Limb (tissue), 2 donors: Measurements from ENCODE around the gene EMX1.
A peak's percentile ranks its signal among the peaks of the same experiment; 100 is the strongest.

Experiments
- DNase-seq, 2 donors: peaks; one replicate each; pipeline ENCODE4 v3.0.0-alpha.2; 2016; ENCODE audit errors: extremely low spot score in 2 of 2

EMX1 gene

GRCh38 chr2:72958542-72959385 lies 41.4 kb downstream of the EMX1 start:
- no peak for DNase-seq

DNA sequence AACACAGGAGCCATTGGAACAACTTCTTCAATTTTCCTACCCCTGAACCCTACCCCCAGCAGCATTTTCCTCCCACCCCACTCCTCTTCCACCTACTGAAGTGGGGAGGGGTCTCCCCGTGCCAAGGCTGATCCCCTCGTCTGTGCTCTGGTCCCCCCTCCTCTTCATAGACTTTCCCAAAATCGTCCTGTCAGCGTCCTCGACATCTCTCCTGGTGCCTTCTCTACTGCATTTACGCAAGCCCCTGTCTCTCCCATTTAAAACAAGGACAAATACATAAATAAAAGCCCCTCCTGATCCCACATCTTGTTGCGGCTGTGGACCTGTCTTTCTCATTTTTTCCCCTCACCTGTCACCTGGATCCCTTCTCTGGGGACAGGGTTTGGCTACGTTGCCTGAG lies 42.2 kb downstream of the EMX1 start:
- DNase-seq, result no peak

DNA sequence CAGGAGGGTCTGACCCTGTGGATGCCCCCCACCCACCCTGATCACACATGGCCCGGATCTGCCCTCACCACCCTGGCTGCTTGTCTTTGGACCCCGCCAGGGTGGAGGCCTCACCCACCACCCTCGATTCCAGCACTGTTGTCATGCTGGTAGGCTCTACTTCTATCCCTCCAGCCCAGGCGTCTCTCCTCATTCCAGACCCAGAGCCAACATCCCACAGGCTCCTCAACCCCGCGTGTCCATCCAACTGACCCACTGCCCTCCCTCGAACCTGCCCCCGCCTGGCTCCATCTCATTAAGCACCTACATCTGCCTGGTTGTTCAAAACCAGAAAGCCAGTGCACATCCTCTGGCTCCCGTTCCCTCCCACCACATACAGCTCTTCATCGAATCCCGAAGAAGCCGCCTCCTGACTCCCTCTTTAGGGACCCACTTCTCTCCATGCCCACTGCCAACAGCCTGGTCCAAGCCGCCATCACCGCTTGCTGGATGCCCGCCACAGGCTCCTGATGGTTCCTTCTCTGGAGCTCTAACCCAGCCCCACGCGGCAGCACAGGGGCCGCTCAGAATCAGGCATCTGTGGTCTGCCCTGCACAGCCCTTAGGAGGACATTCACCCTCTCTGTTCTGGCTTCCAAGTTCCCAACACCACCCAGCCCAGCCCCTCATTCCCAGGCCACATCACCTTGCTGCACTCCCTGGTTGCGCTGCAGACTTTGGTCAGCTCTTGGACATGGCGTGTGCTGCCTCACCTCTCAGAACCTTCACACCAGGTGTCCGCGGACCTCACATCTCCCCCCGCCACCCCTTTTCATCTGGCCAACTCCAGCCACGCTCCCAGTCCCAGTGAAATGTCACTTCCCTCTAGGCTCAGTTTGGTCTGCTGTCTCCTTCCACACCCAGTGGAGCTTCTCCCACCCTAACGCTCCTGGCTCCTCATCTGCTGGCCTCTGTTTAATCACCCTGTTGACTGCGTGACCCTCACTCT lies 43.0 kb downstream of the EMX1 start:
- DNase-seq, result no peak

GRCh38 chr2:72961036-72961720 lies 43.9 kb downstream of the EMX1 start:
- no peak for DNase-seq

- DNase-seq, result no peak
Measured at GRCh38 chr2:72961853-72962468, 44.6 kb downstream of the EMX1 start.

DNA sequence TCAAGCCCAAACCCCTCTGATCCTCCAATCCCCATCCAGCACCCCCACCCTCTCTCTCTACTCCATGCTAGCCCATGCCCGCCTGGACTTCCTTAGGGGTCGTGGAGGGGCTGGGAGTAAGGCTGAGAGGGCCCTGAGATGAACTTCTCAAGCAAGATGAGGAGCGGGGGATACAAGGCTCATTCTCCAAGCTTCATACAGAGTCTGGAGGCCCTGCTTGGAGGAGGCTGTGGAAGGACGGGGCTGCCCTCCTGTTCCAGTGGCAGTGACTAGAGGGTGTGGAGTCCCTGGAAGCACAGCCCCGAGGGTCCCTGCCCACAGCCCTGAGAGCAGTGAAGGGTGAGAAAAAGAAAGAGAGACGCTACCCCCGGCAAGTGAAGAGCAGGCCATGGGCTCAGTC lies 45.6 kb downstream of the EMX1 start:
- no peak for DNase-seq

GRCh38 chr2:72963423-72964145 lies 46.3 kb downstream of the EMX1 start:
- DNase-seq, result no peak

DNA sequence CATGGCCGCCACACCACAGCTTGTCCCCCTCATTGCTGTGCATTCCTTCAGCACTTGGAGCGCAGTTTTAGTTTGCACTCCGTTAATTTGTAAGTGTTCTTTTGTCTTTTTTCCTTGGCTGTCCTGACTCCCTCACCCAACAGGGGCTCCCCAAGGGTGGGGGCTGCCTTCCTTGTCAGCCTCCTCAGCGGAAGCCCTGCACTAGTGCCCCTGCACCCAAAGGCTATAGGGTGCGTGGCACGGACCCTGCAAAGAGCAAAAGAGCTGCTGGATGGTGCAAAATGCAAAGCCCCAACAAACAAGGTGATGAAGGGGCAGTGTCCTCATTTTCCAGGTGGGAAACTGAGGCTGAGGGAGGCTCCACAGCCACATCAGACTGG lies 46.8 kb downstream of the EMX1 start:
- no peak for DNase-seq

DNA sequence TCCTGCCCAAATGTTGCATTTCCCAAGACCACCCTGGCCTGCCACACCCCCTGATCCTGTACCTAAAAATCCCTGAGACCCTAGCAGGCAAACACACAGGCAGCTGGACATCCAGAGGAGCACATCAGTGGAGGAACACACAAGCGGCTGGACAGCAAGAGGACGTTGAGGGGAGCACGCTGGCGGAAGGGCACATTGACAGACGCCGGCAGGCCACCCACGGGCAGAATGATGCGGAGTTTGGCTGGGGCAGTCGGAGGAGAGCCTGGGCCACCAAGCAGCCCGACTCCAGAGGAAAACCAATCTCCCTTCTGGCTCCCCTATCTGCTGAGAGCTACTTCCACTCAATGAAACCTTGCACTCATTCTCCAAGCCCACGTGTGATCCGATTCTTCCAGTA lies 47.7 kb downstream of the EMX1 start:
- DNase-seq, result no peak

GRCh38 chr2:72965770-72966450 lies 48.6 kb downstream of the EMX1 start:
- DNase-seq, result no peak

- no peak for DNase-seq
Measured at GRCh38 chr2:72968286-72968685, 51.0 kb downstream of the EMX1 start.

DNA sequence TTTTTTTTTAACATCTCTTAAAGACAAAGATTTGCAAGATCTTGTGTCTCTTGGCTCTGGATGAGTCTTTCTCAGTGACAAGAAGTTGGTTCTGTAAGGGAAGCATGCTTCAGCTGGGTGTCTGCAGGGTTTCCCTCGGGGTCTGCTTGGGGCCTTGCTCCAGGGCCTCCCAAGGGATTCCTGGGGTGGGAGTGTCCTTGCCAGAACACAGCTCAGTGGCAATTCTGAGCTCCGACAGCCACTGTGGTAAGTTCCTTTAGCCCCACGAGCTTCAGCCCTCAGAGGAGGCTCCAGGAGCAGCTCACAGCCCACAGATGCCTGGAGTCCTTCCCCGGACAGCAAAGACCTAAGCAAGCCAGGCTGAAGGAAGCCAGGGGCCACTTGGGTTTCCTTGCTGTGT lies 52.4 kb downstream of the EMX1 start:
- no peak for DNase-seq

DNA sequence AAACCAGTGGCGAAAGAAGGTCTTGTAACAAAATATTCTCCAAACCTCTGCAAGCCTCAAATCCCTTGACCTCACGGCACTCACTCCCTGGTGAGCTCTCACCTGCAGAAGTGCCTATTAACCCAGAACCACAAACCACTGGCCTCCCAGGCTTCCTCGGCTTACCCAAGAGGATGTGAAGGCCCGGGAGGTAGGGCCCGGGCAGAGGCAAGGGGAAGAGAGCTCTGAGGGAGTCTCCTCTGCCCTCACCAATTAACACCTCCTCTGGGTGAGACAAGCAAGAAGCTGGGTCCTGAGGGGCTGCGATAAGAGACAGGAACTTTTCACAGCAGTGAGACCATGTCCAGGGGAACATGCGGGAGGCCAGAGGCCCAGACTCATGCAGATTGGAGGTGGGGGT lies 53.7 kb downstream of the EMX1 start:
- DNase-seq, result no peak

DNA sequence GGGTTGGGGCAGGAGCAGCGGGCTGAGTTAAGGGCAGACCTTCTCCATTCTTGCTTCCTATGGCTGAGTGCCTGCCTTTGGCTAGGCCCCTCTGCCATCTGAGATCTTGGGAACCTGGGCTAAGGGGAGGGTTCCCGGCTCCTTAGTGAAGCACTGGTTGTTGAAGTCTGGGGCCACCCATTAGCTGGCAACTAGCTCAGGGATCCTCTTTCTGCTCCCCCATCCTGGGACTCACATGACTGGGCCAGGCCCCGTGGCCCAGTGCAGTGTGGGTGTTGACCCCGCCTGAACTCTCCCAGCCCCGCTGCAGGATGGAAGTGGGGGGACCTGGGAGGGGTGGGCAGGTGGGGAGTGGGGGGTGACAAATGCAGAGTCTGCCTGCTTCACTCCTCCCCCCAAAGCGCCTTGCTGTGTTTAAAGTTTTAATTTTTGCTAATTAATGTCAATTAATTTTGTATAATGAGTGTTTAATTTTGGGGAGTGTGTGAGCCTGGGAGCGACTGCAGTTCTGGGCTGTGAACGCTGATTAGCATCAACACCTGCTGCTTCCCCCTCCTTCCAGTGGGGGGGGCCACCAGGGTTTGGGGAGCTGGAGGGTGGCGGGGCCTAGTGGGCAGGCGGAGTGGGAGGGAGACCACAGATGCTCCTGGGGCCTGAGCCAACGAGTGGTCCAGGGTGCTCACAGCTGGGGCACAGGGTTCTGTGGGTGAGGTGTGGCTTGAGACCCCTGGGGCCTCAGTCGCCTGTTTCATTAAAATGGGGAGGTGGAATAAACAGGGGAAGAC lies 55.2 kb downstream of the EMX1 start:
- DNase-seq, result no peak

DNA sequence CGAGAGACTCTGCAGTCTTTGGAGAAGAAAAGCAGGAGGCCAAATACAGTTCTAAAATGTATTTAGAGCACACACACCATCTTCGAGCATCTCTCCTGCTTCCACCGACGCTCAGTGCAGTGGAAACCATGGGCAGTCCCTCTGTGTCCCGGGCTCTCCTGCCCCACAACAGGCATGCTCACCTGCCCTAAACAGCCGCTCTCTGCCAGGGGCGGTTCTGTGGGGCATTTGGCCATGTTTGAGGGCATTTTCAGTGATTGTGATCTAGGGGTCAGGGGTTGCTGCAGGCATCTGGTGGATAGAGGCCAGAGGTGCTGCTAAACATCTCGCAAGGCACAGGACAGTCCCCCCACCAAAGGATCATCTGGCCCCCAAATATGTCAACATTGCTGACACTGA lies 55.8 kb downstream of the EMX1 start:
- DNase-seq, result no peak

- peak; percentile 20 to 48 for DNase-seq
Measured at GRCh38 chr2:72973566-72974435, 56.5 kb downstream of the EMX1 start.

GRCh38 chr2:72974436-72974754 lies 57.1 kb downstream of the EMX1 start:
- no peak for DNase-seq

DNA sequence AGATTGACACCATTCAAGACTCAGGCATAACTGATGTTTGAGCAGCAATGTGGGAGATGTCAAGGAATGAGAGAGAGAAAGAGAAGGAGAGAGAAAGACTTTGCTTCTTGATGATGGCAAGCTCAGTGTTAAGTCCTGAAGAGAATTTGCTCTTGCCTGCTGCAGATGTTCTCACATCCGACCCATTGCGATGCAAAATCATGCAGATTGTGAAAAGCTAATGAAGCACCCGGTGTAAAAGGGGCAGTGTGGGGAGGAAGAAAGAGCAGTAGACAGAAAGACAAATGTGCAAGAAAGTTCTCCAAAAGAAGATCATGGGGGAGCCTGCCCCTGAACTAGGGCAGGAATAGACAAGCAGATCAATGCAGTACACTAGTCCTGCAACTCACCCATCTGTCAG lies 57.7 kb downstream of the EMX1 start:
- DNase-seq, result no peak

DNA sequence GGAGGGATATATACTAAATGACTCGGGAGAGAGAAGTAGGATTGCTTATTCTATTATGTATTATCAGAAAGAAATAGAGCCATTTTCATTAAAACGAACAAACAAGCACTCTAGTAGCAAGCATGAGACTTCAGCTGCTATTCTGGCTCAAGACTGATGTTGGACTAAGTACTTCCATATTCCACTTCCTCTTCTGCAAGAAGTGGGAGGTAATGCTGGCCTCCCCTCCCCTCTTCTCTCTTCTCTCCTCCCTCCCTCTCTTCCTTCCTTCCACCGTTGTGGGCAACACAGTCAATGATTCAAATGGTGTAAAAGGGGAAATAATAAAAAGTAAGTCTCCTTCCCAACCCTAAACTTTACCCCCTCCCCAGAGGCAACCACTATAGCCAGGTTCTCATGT lies 62.6 kb downstream of the EMX1 start:
- DNase-seq, result peak in 1 of 2 donors; percentile 13
